Measurements from ENCODE around the gene ADGRG6. TPM values are rescaled to one million over a fixed set of nuclear protein-coding genes. Genes with fewer than 3 reads are reported as not detected.

ADGRG6 gene
- total RNA-seq, 4 donors from 2014 or later: 56.6 to 147 (median 69.1) TPM

DNA sequence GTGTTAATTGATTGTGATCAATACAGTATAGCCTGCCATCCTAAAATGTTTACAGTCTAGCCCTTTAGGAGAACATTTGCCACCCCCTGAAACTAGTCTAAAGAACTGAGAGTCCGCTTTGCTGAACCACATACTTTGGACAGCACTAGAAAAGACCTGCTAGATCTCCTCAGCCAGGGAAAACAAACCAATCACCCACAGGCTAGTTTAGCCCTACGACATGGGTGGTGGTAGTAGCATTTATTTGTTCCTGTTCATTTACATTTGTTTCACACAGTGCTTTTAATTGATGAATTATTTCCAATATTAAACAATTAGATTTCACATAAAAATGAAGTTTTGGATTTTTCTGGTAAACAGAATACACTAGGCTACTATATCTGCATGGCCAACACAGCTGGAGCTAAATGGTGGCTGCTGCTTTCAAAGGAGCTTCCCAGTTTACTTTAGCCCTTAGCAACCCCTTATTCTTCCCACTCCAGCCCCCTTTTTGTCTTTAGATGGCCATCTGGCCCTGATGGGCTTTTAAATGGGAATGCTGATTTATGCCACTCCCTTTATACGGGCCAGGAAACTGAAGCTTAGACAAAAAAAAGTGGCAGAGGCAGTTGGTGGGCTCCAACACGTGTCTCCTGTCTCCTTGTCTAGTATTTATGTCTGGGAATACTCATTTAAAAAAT is 72.4 kb downstream of the ADGRG6 start:
- DNase-seq (ENCODE audit: low spot score in 2 of 2): no peak
- 80% methylated on average over 4 of the region's 4 CpGs for WGBS
- no peak for TF ChIP-seq CTCF (IDR thresholded peaks at IDR 0.05)
- no peak for TF ChIP-seq EP300 (IDR thresholded peaks at IDR 0.05)
- no peak for TF ChIP-seq POLR2AphosphoS5 (IDR thresholded peaks at IDR 0.05)
- H3K36me3 ChIP-seq: no peaks in the 10 kb centered on the region
- H3K27ac ChIP-seq: no peak overlapping the region
- H3K27me3 ChIP-seq: no peaks in the 10 kb centered on the region
- no peaks in the 10 kb centered on the region for H3K9me3 ChIP-seq
- peaks cover 28% of the 10 kb centered on the region for H3K4me1 ChIP-seq
- no peak overlapping the region for H3K4me3 ChIP-seq

- Histone ChIP-seq H3K9me3 (no peaks in the 10 kb centered on the region), H3K27ac (no peak overlapping the region), H3K36me3 (no peaks in the 10 kb centered on the region), H3K4me3 (no peak overlapping the region), H3K4me1 (peaks cover 28% of the 10 kb centered on the region), H3K27me3 (no peaks in the 10 kb centered on the region)
- TF ChIP-seq CTCF (IDR thresholded peaks at IDR 0.05) (no peak), EP300 (IDR thresholded peaks at IDR 0.05) (no peak), POLR2AphosphoS5 (IDR thresholded peaks at IDR 0.05) (no peak), POLR2A (IDR thresholded peaks at IDR 0.05) (no peak)
- no peak for DNase-seq (ENCODE audit: low spot score in 2 of 2)
- whole genome bisulfite sequencing: 25% methylated on average over 4 of the region's 4 CpGs
These were observed 73.3 kb downstream of the ADGRG6 start for GRCh38 chr6:142374965-142375733.

GRCh38 chr6:142376115-142376514 is 74.3 kb downstream of the ADGRG6 start:
- 74% methylated on average over 2 of the region's 2 CpGs for WGBS
- DNase-seq (ENCODE audit: low spot score in 2 of 2): no peak
- H3K4me3 ChIP-seq: no peak overlapping the region
- no peaks in the 10 kb centered on the region for H3K36me3 ChIP-seq
- H3K9me3 ChIP-seq: no peaks in the 10 kb centered on the region
- TF ChIP-seq POLR2AphosphoS5 (IDR thresholded peaks at IDR 0.05) (no peak), POLR2A (IDR thresholded peaks at IDR 0.05) (no peak), CTCF (IDR thresholded peaks at IDR 0.05) (no peak), EP300 (IDR thresholded peaks at IDR 0.05) (no peak)
- peaks cover 28% of the 10 kb centered on the region for H3K4me1 ChIP-seq
- no peaks in the 10 kb centered on the region for H3K27me3 ChIP-seq
- H3K27ac ChIP-seq: no peak overlapping the region

DNA sequence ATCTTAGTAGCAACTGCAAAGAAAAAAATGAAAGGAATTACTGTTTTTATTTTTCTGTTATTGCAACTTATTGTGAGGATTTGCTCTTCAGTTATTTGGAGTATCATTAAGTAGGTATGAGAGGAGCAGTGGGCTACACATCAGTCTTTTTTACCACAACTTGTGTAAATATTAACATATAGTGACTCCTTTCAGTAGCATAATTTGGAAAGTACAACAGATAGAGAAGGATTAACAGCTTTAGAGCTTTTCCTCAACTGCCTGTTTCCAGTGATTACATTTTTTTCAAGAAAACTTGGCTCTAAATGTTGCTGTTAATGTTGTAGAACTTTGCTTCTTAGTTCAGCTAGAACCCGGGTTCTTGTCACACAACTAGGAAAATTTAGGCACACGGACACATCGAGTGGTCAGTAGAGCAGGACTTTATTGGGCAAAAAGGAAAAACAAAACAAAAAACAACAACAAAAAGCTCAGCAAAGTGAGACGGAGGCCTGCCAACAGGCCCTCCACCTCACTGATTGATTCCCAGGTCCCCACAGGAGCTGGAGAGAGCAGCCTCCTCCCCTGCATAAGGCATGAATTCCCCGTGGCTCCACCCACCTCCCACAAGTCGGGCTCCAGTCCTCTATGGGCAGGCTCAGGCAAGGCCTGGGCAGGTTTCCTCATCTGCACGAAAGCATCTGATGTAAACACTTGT is 75.1 kb downstream of the ADGRG6 start:
- no peak overlapping the region for H3K27ac ChIP-seq
- H3K27me3 ChIP-seq: no peaks in the 10 kb centered on the region
- DNase-seq (ENCODE audit: low spot score in 2 of 2): no peak
- TF ChIP-seq CTCF (IDR thresholded peaks at IDR 0.05) (no peak), EP300 (IDR thresholded peaks at IDR 0.05) (no peak), POLR2A (IDR thresholded peaks at IDR 0.05) (no peak), POLR2AphosphoS5 (IDR thresholded peaks at IDR 0.05) (no peak)
- H3K4me3 ChIP-seq: no peak overlapping the region
- H3K9me3 ChIP-seq: no peaks in the 10 kb centered on the region
- 44% methylated on average over 7 of the region's 7 CpGs for WGBS
- peaks cover 28% of the 10 kb centered on the region for H3K4me1 ChIP-seq
- H3K36me3 ChIP-seq: no peaks in the 10 kb centered on the region

- TF ChIP-seq POLR2AphosphoS5 (IDR thresholded peaks at IDR 0.05) (no peak), POLR2A (IDR thresholded peaks at IDR 0.05) (no peak), EP300 (IDR thresholded peaks at IDR 0.05) (no peak)
- no peak overlapping the region for H3K4me3 ChIP-seq
- no peaks in the 10 kb centered on the region for H3K9me3 ChIP-seq
- H3K27ac ChIP-seq: no peak overlapping the region
- DNase-seq (ENCODE audit: low spot score in 2 of 2): no peak
- H3K4me1 ChIP-seq: peaks cover 28% of the 10 kb centered on the region
- WGBS: 52% methylated on average over 4 of the region's 4 CpGs
- no peaks in the 10 kb centered on the region for H3K36me3 ChIP-seq
- no peaks in the 10 kb centered on the region for H3K27me3 ChIP-seq
These were observed 75.7 kb downstream of the ADGRG6 start for GRCh38 chr6:142377497-142377848.

Measured in suprapubic skin (tissue), 4 donors.